HAP-1 (cell line): Measurements from ENCODE around the gene TOX3.

Experiments
- DNase-seq, 2 experiments: peaks; one replicate each; pipeline ENCODE4 v3.0.0-alpha.2; 2016 to 2020; ENCODE audit warnings: low spot score in 2 of 2
- H3K27me3 ChIP-seq: fragments of 250-450 bp; sonication (Bioruptor Pico); 2 replicates; pipeline ENCODE4 v1.5.1; 2020; ENCODE audit warnings: low read depth, mild to moderate bottlenecking, moderate library complexity
- H3K36me3 ChIP-seq: fragments of 250-450 bp; sonication (Bioruptor Pico); replicated peaks from 2 replicates; pipeline ENCODE4 v1.5.1; 2020; ENCODE audit warnings: mild to moderate bottlenecking
- H3K4me1 ChIP-seq: fragments of 250-450 bp; sonication (Bioruptor Pico); 2 replicates; pipeline ENCODE4 v1.5.1; 2020; ENCODE audit warnings: mild to moderate bottlenecking
- H3K4me3 ChIP-seq: fragments of 250-450 bp; sonication (Bioruptor Pico); 2 replicates; pipeline ENCODE4 v1.5.1; 2020; ENCODE audit warnings: mild to moderate bottlenecking, moderate library complexity
- H3K9me3 ChIP-seq: fragments of 250-450 bp; sonication (Bioruptor Pico); 2 replicates; pipeline ENCODE4 v1.5.1; 2020; ENCODE audit warnings: mild to moderate bottlenecking, moderate library complexity
- in situ Hi-C: fragments of 300-500 bp; cut with MboI; formaldehyde crosslinking; loops from 3 replicates; pipeline ENCODE4 v1.14.3; 2020; ENCODE audit warnings: low sequenced_read_pairs, inconsistent platforms, mixed read lengths

TOX3 gene

DNA sequence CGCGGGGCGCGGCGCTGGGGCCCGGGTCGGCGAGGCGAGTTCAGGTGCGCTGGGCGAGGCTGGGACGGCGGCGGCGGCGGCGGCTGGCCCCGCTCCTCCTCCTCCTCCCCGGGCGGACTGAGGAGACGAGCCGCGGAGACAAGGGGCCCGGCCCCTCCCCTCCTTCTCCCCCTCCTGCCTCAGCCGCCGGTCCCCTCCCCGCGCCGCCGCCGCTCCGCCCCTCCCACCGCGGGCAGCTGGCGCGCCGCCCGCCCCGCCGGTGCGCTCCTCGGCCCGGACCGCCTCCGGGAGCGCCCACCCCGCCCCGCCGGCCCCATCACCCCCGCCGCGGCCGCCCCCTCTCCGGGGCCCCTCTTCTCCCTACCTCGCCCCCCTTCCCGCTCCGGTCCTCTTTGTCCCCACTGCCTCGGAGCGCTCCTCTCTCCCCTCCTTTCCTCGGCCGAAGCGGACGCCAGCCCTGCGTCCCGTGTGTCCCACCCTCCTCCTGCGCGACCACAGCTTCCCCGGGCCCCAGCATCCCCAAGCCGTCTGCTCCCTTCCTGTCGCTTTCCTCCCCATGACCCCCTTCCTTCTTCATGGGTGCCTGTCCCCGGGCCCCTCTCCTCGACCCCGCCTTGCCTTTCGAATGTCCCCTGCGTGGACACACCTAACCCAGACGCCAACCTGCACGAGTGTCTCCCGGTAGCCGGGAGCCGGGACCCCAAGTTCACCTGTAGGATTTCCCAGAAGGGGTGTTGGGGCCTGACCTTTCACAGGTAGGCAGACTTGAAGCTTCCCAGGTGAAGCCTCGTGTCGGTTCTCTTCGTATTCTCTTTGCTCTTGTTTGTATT lies at the start of gene TOX3:
Gene TOX3, minus strand, starts transcription at position 140 of the 830 bp plus-strand sequence. CDS start 420 bp downstream, outside the sequence.
- no peaks in the 10 kb centered on the region for H3K36me3 ChIP-seq
- peak within 1 kb of the TSS; percentile 59 for H3K4me3 ChIP-seq
- in situ Hi-C loops = no loop called here
- no peaks in the 10 kb centered on the region for H3K9me3 ChIP-seq
- H3K4me1 ChIP-seq = peaks cover 25% of the 10 kb centered on the region
- H3K27me3 ChIP-seq = no peaks in the 10 kb centered on the region
- DNase-seq = peak; percentile 69 to 82

DNA sequence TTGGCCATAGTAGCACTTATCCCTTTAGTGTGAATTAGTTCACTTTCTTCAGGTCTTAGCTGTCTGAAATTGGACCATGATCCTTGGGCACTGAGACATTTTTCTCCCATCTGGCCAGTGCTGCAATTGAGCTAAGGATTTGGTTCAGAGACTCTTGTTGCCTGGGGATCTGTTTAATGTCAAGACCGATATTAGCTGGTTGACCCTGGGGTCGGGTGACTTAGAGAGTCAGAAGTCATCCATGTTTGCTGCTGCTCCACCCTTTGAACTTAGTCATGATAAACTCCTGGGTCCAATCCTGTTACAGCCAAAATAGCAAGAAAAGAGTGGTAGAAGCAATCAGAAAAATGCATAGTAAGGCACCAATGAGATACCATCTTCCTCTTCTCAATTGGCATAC lies 45.8 kb upstream of the TOX3 start:
- in situ Hi-C loops = no loop called here
- Histone ChIP-seq H3K4me3 (no peak overlapping the region), H3K36me3 (no peaks in the 10 kb centered on the region), H3K4me1 (no peaks in the 10 kb centered on the region), H3K27me3 (no peaks in the 10 kb centered on the region), H3K9me3 (no peaks in the 10 kb centered on the region)
- no peak for DNase-seq

DNA sequence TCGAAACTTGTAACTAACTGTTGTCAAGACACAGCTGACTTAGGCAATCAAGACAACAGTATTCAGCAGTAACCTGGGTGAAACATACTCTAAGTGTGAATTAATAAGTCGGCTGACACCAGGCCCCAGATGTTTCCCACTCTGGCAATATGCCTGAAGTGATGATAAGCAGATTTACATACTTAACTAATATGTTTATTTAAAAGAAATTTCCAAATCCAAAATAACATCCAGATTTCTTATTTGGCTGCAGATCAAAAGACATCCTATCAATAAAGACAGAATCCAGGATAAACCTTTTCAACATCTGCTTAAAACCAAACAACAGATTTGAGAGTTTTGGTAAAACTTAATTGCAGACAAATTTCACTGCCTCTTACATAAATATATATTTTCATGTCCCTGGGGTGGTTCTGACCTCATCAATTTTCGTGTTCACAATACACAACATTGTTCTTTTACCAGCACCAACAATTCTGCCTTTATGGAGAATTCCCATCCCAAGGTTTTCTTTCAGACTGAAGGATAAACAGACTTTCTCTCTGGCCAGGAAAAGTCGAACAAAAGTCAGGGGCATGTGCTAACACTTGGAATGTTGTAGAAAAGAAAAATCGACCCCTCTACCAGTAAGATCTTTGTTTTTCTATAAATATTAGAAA lies 45.1 kb upstream of the TOX3 start:
- in situ Hi-C loops = no loop called here
- no peak for DNase-seq
- Histone ChIP-seq H3K4me3 (no peak overlapping the region), H3K9me3 (no peaks in the 10 kb centered on the region), H3K27me3 (no peaks in the 10 kb centered on the region), H3K36me3 (no peaks in the 10 kb centered on the region), H3K4me1 (no peaks in the 10 kb centered on the region)

DNA sequence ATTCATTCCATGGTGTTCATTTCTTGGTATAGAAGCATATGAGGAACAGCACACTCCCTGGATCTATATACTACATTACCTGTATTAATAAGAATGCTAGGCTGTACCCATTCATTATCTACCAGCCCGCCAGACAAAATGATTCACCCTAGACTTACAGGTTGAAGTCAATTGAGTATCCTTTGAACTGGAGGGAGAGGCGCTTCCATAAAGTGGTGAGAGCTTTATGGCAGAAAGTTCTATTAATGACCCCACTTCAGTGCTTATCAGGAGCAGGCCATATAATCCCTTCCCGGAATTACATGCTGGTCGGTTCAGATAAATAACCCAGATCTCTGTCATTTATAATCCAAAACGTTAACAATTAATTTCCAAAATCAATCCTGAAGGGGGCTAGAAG lies 44.5 kb upstream of the TOX3 start:
- Histone ChIP-seq H3K4me3 (no peak overlapping the region), H3K9me3 (no peaks in the 10 kb centered on the region), H3K4me1 (no peaks in the 10 kb centered on the region), H3K36me3 (no peaks in the 10 kb centered on the region), H3K27me3 (no peaks in the 10 kb centered on the region)
- DNase-seq = no peak
- in situ Hi-C loops = no loop called here

DNA sequence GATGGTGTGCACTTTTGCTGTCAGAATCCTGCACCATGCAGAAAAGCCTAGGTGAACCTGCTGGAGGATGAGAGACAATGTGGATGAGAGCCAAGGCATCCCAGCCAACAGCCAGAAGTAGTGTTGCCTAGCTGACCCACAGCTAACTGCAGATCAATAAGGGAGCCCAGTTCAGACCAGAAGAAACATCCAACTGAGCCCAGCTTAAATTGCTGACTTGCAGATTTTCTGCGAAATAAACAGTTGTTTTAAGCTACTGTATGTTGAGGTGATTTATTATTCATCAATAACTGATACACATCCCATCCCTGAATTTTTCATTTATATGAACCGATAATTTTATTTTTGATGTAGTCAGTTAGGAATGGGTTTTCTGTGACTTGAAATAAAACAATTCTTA lies 39.2 kb upstream of the TOX3 start:
- in situ Hi-C loops = no loop called here
- no peaks in the 10 kb centered on the region for H3K36me3 ChIP-seq
- DNase-seq = no peak
- H3K4me1 ChIP-seq = peaks cover 10% of the 10 kb centered on the region
- H3K4me3 ChIP-seq = no peak overlapping the region
- no peaks in the 10 kb centered on the region for H3K9me3 ChIP-seq
- no peaks in the 10 kb centered on the region for H3K27me3 ChIP-seq

DNA sequence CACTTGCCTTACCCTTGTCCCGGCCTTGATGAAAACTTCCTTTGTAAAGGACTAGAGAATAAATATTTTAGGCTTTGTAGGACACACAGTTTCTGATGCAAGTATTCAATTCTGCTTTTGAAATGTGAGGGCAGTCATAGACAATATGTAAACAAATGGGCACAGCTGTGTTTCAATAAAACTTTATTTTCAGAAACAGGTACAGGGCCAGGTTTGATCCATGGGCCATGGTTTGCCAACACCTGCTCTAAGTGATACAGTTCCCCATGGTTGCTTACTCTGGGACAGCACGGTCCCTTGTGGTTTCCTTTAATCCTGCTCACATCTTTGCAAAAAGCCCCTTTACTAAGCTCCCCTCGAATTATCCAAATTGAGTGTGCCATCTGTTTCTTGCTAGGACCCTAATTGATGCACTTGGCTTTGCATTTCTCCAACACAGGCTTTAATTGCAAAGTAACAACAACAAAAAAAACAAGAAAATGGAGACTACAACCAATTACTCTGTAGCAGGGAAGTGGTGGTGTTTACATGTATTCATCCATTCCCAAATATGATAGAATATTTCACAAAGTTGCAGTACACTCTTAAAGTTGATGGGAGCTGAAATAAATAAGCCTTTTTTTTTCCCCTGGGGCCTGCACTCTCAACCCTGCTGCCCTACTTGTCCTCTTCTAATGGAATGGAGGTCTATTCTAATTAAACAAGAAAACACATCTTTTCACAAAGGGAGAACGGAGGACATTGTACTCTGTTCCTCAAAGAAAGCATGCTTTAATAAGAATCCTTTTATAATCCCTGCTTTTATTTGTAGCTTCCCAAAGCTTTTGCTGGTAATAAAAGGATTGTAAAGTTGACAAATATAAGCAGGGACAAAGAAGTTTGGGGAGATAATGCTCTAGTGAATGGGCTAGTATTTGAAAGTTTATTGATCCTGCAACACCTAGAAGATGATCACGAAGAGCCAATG lies 37.7 kb upstream of the TOX3 start:
- H3K27me3 ChIP-seq = no peaks in the 10 kb centered on the region
- no peaks in the 10 kb centered on the region for H3K9me3 ChIP-seq
- no peaks in the 10 kb centered on the region for H3K36me3 ChIP-seq
- H3K4me1 ChIP-seq = peaks cover 10% of the 10 kb centered on the region
- H3K4me3 ChIP-seq = no peak overlapping the region
- in situ Hi-C loops = no loop called here
- DNase-seq = peak; percentile 51 to 95

DNA sequence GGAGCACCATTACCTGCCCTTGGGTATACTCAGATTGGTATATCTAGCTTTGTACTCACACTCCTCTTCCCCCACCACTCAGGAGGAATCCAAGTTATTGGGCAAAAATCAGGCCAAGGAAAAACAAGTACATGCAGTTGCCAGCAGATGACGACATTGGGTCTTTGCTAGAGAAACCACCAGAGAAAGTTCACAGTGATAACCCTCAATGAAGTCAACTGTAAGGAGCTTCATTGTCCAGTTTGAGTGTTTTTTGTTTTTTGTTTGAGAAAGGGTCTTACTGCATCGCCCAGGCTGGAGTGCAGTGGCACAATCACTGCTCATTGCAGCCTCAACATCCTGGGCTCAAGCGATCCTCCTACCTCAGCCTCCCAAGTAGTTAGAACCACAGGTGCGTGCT lies 34.6 kb upstream of the TOX3 start:
- Histone ChIP-seq H3K36me3 (no peaks in the 10 kb centered on the region), H3K4me3 (no peak overlapping the region), H3K27me3 (no peaks in the 10 kb centered on the region), H3K9me3 (no peaks in the 10 kb centered on the region), H3K4me1 (peaks cover 10% of the 10 kb centered on the region)
- DNase-seq = peak; percentile 20 to 40
- in situ Hi-C loops = no loop called here

DNA sequence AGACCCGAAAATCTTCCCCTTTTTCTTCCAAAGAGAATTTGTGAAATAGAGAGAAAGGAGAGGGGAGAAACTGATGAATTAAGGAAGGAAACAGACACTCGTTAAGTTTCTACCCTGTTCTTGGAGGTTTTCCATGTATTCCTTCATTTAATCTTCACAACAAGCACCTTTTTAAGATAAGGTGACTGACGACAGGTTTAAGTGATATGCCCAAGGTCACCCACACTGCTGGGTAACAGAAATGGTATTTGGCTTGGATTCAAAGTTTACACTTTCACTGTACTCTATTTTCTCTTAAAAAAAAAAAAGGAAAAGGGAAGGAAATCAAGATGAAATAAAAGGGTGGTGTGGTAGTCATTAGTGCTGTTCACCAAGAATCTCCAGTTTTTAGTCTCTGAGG lies 33.5 kb upstream of the TOX3 start:
- H3K4me3 ChIP-seq = no peak overlapping the region
- peaks cover 10% of the 10 kb centered on the region for H3K4me1 ChIP-seq
- no peak for DNase-seq
- H3K9me3 ChIP-seq = no peaks in the 10 kb centered on the region
- in situ Hi-C loops = no loop called here
- H3K27me3 ChIP-seq = no peaks in the 10 kb centered on the region
- H3K36me3 ChIP-seq = no peaks in the 10 kb centered on the region

DNA sequence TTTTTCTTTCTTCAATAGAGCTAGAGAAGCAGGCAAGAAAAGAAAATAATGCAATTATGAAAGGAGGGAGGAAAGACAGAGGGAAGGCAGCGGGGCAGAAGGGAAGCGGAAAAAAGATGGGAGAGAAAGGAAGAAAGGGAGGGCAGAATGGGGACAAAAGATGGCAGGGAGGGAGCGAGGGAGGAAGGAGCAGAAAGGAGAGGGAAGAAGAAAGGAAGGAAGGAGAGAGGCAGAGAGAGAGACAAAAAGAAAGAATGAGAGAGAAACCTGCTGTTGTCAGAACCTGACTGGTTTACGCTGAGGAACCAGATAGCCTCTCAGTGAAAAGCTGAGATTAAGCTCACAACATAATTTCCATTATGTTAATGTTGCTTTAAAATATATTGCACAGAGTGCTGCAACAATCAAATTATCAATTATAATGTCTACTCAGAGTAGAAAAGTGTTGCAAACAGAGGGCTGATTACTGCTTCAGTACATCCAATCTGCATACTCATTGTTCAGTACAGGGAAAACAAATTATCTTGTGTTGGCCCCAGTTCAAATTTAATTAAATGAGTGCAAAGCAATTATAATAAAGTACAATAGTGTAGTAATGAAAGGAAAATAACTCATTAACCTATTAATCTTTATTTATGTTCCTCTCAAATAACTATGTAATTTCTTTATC lies 32.0 kb upstream of the TOX3 start:
- Histone ChIP-seq H3K4me3 (no peak overlapping the region), H3K27me3 (no peaks in the 10 kb centered on the region), H3K4me1 (no peaks in the 10 kb centered on the region), H3K36me3 (no peaks in the 10 kb centered on the region), H3K9me3 (no peaks in the 10 kb centered on the region)
- in situ Hi-C loops = no loop called here
- DNase-seq = no peak

DNA sequence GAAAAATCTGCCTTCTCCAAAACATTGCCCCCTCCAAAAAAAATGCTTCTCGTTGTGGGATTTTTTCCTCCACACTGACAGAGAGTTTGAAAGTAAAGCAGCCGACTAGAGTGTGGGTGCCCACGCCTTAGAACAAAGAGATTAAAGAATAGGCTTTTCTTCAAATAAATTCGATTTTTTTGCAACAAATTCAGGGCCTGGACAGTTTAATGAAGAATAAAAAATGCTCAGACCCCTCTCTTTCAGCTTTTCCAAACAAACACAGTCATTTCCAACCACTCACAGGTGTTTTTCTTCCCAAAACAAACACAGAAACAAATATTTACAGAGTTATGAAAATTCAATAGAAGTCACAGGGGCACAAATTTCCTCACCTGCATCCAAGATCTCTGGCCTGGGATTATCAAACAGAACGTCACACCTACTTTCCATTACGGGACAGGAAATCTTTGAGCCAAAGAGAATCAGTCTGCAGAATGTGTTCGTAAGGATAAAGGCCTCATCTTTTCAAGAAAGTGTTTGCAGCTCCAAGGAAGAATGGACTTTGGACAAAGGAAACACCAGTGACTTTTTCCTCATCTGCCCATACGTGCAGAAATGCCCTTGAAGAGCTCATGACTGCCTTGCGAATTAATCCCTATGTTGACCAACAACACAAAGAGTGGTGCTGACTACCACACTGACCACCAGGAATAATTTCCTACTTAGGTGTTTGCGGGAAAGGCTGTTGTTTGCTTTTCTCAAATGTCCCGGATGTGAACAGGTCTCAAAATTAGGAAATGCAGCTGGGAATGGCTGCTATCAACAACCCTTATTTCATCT lies 31.3 kb upstream of the TOX3 start:
- in situ Hi-C loops = no loop called here
- no peak for DNase-seq

DNA sequence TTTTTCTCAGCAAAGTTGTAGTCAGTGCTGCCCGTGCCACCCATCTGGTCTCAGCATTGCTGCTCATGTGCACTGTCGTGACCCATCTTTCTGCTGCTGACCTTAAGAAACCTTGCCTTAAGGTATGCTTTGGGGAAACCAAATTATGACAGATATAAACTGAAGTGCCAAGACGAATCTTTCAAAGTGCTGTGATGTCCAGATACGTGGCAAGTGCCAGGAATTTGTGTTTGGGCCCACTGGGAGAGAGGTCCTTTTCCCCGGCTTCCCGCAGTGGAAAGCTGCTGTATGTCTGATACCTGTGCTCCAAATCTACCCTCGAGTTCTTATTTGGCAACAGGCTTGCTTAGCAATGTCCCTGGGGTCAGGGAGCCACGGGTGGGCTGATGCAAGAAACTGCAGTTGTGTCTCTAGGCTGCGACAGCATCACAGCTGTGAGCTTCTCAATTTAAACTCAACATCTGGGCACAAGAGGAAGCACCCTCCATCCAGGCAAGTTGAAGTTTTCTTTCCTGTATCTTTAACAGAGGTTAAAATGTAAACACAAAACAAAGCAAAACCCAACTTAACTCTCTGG lies 30.3 kb upstream of the TOX3 start:
- Histone ChIP-seq H3K36me3 (no peaks in the 10 kb centered on the region), H3K4me1 (no peaks in the 10 kb centered on the region), H3K27me3 (no peaks in the 10 kb centered on the region), H3K4me3 (no peak overlapping the region), H3K9me3 (no peaks in the 10 kb centered on the region)
- in situ Hi-C loops = no loop called here
- DNase-seq = no peak

More for the DNA sequence above, 31.3 kb upstream of the TOX3 start:
- Histone ChIP-seq H3K27me3 (no peaks in the 10 kb centered on the region), H3K4me3 (no peak overlapping the region), H3K36me3 (no peaks in the 10 kb centered on the region), H3K9me3 (no peaks in the 10 kb centered on the region), H3K4me1 (no peaks in the 10 kb centered on the region)
